ENCODE measurements around the gene DCDC2B.

DNA sequence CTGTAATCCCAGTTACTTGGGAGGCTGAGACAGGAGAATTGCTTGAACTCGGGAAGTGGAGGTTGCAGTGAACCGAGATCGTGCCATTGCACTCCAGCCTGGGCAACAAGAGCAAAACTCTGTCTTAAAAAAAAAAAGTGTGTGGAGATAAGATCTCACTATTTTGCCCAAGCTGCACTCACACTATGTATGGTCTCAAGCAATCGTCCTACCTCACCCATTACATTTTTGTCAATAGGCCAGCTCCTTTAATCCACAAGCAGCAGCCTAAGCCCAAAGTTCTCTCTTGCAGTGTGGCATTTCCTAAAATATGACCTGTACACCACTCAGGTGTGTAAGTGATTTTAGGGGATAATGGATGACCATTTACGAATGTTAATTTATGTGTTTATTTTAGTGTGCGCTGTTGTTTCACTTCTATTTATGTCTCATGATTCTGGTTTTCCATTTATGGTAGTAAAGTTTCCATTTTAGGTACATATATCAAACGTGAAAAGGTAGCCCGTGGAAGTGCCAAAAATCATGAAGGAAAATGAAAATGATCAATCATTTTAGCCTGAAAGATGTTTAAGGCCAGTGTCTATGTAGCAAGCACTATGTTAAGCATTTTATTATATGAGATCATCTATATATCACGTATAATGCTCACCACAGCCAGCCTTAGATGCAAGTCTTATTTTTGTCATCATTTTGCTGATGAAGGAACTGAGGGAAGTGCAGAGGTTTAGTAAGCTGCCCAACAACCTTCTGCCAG is 47.8 kb downstream of the DCDC2B start:
- TF ChIP-seq, protein P1, sequence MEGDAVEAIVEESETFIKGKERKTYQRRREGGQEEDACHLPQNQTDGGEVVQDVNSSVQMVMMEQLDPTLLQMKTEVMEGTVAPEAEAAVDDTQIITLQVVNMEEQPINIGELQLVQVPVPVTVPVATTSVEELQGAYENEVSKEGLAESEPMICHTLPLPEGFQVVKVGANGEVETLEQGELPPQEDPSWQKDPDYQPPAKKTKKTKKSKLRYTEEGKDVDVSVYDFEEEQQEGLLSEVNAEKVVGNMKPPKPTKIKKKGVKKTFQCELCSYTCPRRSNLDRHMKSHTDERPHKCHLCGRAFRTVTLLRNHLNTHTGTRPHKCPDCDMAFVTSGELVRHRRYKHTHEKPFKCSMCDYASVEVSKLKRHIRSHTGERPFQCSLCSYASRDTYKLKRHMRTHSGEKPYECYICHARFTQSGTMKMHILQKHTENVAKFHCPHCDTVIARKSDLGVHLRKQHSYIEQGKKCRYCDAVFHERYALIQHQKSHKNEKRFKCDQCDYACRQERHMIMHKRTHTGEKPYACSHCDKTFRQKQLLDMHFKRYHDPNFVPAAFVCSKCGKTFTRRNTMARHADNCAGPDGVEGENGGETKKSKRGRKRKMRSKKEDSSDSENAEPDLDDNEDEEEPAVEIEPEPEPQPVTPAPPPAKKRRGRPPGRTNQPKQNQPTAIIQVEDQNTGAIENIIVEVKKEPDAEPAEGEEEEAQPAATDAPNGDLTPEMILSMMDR (conservative IDR thresholded peaks at IDR 0.05), result no peak
- no peak for TF ChIP-seq ZFX (IDR thresholded peaks at IDR 0.05)
